ENCODE results near the gene BEAN1. TPM values are rescaled to one million over a fixed set of nuclear protein-coding genes. Genes with fewer than 3 reads are reported as not detected.

Gene BEAN1
- total and polyA plus RNA-seq, 9 of the 15 experiments (the other 6 are each of a cell fraction or from before 2014, with no cell fraction given) = not detected

- Histone ChIP-seq H3K79me2 (ENCODE audit: control insufficient read depth, insufficient read depth, low read length) (no peaks in the 10 kb centered on the region), H3K27ac (ENCODE audit: extremely low read depth, low read depth, low read length) (no peak overlapping the region), H3K4me1 (replicated peaks in 1 of 2; ENCODE audit: control insufficient read depth in 2 of 2, insufficient read depth in 2 of 2, low read length in 2 of 2) (no peaks in the 10 kb centered on the region), H3K9me1 (ENCODE audit: control insufficient read depth, insufficient read depth, low read length) (no peaks in the 10 kb centered on the region), H3K36me3 (ENCODE audit: control insufficient read depth, insufficient read depth, low read length) (no peaks in the 10 kb centered on the region), H3K27me3 (ENCODE audit: control insufficient read depth in 2 of 2, insufficient read depth in 2 of 2, low read length in 2 of 2) (peaks cover 0 to 20% of the 10 kb centered on the region in 2 experiments; a peak in 3 of 5 replicates), H3K4me2 (ENCODE audit: insufficient read depth, low read length) (no peak overlapping the region), H3K4me3 (no peak overlapping the region), H2AFZ (ENCODE audit: low read depth, low read length) (no peak overlapping the region), H3K9me3 (replicated peaks; ENCODE audit: control insufficient read depth, insufficient read depth, low read depth, low read length) (no peaks in the 10 kb centered on the region), H3K9ac (ENCODE audit: insufficient read depth in 1 of 2, low read depth in 2 of 2, low read length in 2 of 2) (no peak overlapping the region), H4K20me1 (replicated peaks; ENCODE audit: control insufficient read depth, insufficient read depth, low read length) (no peaks in the 10 kb centered on the region)
- no peak for FAIRE-seq
- no peak for ATAC-seq
- no peak for DNase-seq (ENCODE audit: extremely low read depth in 1 of 4, low spot score in 3 of 4)
- TF ChIP-seq ZNF274 (IDR thresholded peaks at IDR 0.05; ENCODE audit: borderline replicate concordance, low read depth, low read length) (no peak), ZC3H11A (IDR thresholded peaks at IDR 0.05; ENCODE audit: low read depth, low read length) (no peak), COPS2 (conservative IDR thresholded peaks at IDR 0.05) (no peak), ZFP36 (IDR thresholded peaks at IDR 0.05; ENCODE audit: low read depth, low read length, partially characterized antibody) (no peak), PRMT5 (CRISPR knock-in tag; IDR thresholded peaks at IDR 0.05) (no peak), PCBP1 (IDR thresholded peaks at IDR 0.05; ENCODE audit: low read depth, low read length, poor library complexity, severe bottlenecking) (no peak), NR2C1 (IDR thresholded peaks at IDR 0.05) (no peak), NR2C1 (tag; IDR thresholded peaks at IDR 0.05) (no peak), SRSF3 (IDR thresholded peaks at IDR 0.05; ENCODE audit: insufficient read depth, low read length) (no peak), ZNF764 (CRISPR knock-in tag; IDR thresholded peaks at IDR 0.05; ENCODE audit: low read depth) (no peak), ZNF3 (CRISPR knock-in tag; IDR thresholded peaks at IDR 0.05) (no peak)
- in situ Hi-C loops (cut with MboI) = no loop called here
- CTCF ChIA-PET (ENCODE audit: low intra/inter-chr PET ratio) = no interaction called here
- intact Hi-C loops (cut with micrococcal nuclease) = no loop called here
- no TSS peak for BruUV-seq (replicated peaks)
- WGBS (ENCODE audit: insufficient coverage, low coverage, missing lambda C conversion rate) = 0% methylated on average over 1 of the region's 1 CpG
- POLR2A ChIA-PET = no interaction called here
Observed at GRCh38 chr16:66414891-66415290, 12.2 kb upstream of the BEAN1 start.

All from K562 (cell line).